GM18505 (cell line): ENCODE results near the gene HMX1.

Experiments
- ATAC-seq: cut with Tn5 transposase; IDR thresholded peaks from one replicate; pipeline ENCODE4 v1.9.1; 2021; ENCODE audit not compliant: unreplicated experiment
- POLR2A ChIP-seq: IDR thresholded peaks from 4 replicates; pipeline ENCODE4 v1.6.1; 2011; ENCODE audit warnings: borderline replicate concordance; ENCODE audit not compliant: insufficient read depth, insufficient read length; ENCODE audit errors: extremely low read depth

HMX1 gene

GRCh38 chr4:8821151-8821950 is 50.3 kb downstream of the HMX1 start:
- TF ChIP-seq POLR2A, result no peak

GRCh38 chr4:8820178-8821102 is 51.2 kb downstream of the HMX1 start:
- ATAC-seq, result no peak
- no peak for TF ChIP-seq POLR2A

More at GRCh38 chr4:8821151-8821950, 50.3 kb downstream of the HMX1 start:
- no peak for ATAC-seq

DNA sequence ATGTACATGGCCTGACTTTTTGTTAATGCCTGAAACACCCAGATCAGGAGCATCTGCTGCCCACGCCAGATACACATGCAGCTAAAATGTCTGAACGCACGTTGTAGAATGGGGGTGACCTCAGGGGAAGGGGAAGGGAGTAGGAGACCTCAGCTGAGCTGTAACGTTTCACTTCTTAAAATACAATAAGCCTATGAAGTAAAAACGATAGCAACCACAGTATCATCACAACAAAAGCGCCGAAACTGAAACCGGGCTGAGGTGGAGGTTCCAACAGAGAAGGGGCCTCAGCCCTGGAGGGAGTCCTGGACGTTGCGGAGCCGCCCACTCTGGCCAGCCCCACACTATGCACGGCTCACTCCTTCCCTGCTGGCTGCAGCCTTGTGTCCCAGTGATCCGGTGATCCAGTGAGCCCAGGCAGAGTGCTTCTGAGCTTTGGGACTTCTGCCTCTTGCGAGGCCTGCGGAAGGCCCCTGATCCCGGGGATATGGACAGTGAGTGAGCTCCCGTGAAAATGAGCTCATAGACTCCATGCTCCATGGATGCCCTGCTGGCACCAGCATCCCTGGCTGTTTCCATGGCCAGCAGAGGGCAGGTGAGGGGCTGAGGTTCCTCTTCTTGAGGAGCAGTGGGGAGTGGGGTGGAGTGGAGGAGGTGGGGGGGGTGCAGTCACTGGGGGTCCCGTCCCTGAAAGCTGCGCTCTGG is 52.0 kb downstream of the HMX1 start:
- no peak for ATAC-seq
- no peak for TF ChIP-seq POLR2A

- no peak for ATAC-seq
- no peak for TF ChIP-seq POLR2A
Observed at GRCh38 chr4:8819019-8819418, 52.6 kb downstream of the HMX1 start.

GRCh38 chr4:8818063-8818881 is 53.4 kb downstream of the HMX1 start:
- no peak for ATAC-seq
- no peak for TF ChIP-seq POLR2A

DNA sequence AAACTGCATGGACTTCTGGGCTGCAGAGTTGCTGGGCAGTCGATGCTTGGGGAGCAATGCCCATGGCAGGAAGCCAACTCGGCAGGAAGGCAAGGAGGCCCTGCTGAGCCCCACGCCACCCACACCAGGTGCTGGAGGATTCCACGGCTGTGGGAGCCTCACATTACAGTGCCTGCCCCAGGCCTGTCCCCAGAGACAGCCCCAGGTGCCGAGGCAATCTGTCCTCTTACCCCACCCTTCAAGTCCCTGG is 53.9 kb downstream of the HMX1 start:
- TF ChIP-seq POLR2A, result no peak
- no peak for ATAC-seq

DNA sequence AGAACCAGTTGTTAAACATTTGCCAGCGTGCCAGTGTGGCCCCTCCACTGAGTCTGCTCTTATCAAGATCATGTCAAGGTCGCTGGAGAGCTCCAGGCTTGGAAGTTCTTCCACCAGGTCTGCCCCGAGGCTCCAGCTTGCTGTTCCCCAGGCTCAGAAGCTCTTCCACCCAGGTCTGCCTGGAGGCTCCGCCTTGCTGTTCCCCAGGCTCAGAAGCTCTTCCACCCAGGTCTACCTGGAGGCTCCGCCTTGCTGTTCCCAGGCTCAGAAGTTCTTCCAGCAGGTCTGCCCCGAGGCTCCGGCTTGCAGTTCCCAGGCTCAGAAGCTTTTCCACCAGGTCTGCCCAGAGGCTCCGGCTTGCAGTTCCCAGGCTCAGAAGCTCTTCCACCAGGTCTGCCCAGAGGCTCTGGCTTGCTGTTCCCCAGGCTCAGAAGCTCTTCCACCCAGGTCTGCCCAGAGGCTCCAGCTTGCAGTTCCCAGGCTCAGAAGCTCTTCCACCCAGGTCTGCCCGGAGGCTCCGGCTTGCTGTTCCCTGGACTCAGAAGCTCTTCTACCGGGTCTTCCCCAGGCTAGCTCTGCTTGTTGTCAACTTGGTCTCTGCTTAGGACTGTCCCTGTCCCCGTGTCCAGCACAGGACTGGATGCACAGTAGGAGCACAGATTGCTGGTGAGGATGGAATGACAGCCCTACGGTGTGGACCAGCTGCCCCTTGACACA is 54.4 kb downstream of the HMX1 start:
- ATAC-seq, result no peak
- TF ChIP-seq POLR2A, result no peak
